Measurements from ENCODE around the gene LMF2.

Gene LMF2

DNA sequence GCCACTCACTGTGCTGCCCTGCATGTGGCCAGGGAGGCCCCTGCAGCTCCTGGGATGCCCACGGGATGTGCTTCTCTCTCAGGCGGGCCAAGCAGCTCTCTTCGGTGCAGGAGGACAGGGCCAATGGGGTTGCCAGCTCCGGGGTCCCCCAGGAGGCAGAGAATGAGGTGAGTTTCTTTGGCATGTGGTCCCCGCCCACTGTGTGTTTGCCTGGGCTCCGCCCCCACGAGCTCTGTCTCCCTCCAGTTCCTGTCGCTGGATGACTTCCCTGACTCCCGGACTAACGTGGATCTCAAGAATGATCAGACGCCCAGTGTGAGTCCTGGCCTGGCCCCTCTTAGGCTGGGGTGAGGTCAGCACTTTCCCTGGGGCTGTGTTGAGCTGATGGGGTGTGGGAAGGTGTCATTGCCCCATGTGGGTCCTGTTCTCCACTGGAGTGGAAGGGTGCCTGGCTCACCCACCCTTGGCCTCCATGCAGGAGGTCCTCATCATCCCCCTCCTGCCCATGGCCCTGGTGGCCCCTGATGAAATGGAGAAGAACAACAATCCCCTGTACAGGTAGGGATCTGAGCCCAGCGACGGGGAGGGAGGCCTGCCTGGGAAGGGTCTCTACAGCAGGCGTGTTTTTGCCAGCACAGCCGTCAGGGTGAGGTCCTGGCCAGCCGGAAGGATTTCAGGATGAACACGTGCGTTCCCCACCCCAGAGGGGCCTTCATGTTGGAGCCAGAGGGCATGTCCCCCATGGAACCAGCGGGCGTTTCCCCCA, 10.2 kb upstream of the LMF2 start:
- H3K36me3 ChIP-seq (ENCODE audit: control insufficient read depth, insufficient read depth, low read length), result no peaks in the 10 kb centered on the region
- no peak for TF ChIP-seq CTCF (IDR thresholded peaks at IDR 0.05)

DNA sequence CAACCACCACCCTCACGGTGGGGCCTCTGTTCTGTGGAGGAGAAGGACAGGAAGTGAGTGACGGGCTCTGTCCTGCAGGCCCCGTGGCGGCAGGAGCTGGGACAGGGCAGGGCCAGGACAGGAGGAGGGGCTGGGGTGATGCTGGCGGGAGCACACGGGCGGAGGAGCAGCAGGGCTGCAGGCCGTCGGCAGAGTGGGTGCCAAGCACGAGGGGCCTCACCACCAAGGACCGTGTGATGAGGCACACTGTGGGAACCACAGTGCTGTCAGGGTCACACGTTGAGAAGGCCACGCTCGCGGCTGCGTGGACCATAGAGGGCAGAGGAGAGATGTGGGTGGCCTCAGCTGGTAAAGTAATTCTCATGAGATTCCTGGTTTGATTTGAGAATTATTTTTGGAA, 9.4 kb upstream of the LMF2 start:
- Histone ChIP-seq H3K36me3 (ENCODE audit: control insufficient read depth, insufficient read depth, low read length) (no peaks in the 10 kb centered on the region), H2AFZ (no peak overlapping the region), H3K9me3 (ENCODE audit: control insufficient read depth, low read length) (no peaks in the 10 kb centered on the region), H3K27ac (no peak overlapping the region), H3K79me2 (peaks cover 40% of the 10 kb centered on the region), H3K4me1 (no peaks in the 10 kb centered on the region), H3K9ac (no peak overlapping the region), H3K4me3 (ENCODE audit: low read depth, low read length) (no peak overlapping the region), H3K27me3 (ENCODE audit: control insufficient read depth, insufficient read depth, low read length) (no peaks in the 10 kb centered on the region), H3K4me2 (ENCODE audit: low read length) (no peak overlapping the region)
- no peak for TF ChIP-seq CTCF (IDR thresholded peaks at IDR 0.05)

More for the DNA sequence above, 10.2 kb upstream of the LMF2 start:
- H3K27me3 ChIP-seq (ENCODE audit: control insufficient read depth, insufficient read depth, low read length), result no peaks in the 10 kb centered on the region
- H3K79me2 ChIP-seq, result peaks cover 34% of the 10 kb centered on the region
- H3K4me1 ChIP-seq, result no peaks in the 10 kb centered on the region
- no peak overlapping the region for H3K4me2 ChIP-seq (ENCODE audit: low read length)
- H3K9me3 ChIP-seq (ENCODE audit: control insufficient read depth, low read length), result no peaks in the 10 kb centered on the region
- no peak overlapping the region for H3K27ac ChIP-seq
- no peak overlapping the region for H3K4me3 ChIP-seq (ENCODE audit: low read depth, low read length)
- H2AFZ ChIP-seq, result no peak overlapping the region
- no peak overlapping the region for H3K9ac ChIP-seq

DNA sequence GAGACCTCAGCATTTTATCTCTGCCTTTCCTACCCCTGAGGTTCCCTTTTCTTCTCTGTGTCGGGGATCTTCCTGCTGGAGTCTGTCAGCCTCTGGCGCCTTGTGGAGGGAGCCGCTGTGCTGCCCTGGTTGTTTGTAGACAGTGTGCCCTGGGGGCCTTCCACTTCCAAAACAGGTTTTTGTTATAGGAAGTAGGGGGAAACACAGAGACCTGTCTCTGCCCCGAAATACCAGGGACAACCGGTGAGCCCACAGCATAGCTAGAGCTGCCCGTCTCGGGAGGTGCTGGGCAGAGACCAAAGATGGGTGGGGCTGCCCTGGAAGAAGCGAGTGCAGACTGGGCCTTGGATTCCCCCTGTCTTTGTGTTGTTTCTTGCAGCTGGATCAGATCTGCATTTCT, 8.6 kb upstream of the LMF2 start:
- no peak for TF ChIP-seq CTCF (IDR thresholded peaks at IDR 0.05)
- Histone ChIP-seq H3K27ac (no peak overlapping the region), H3K4me1 (no peaks in the 10 kb centered on the region), H3K9ac (no peak overlapping the region), H3K27me3 (ENCODE audit: control insufficient read depth, insufficient read depth, low read length) (no peaks in the 10 kb centered on the region), H3K4me3 (ENCODE audit: low read depth, low read length) (no peak overlapping the region), H3K4me2 (ENCODE audit: low read length) (no peak overlapping the region), H3K36me3 (ENCODE audit: control insufficient read depth, insufficient read depth, low read length) (no peaks in the 10 kb centered on the region), H3K79me2 (peaks cover 41% of the 10 kb centered on the region), H2AFZ (no peak overlapping the region), H3K9me3 (ENCODE audit: control insufficient read depth, low read length) (no peaks in the 10 kb centered on the region)

- TF ChIP-seq CTCF (IDR thresholded peaks at IDR 0.05), result no peak
- no peaks in the 10 kb centered on the region for H3K36me3 ChIP-seq (ENCODE audit: control insufficient read depth, insufficient read depth, low read length)
Observed at GRCh38 chr22:50513175-50513574, 5.7 kb upstream of the LMF2 start.

GRCh38 chr22:50508897-50509296, 1.4 kb upstream of the LMF2 start:
- H3K4me2 ChIP-seq (ENCODE audit: low read length), result peak overlapping the region; percentile 77
- no peak overlapping the region for H3K9ac ChIP-seq
- peak overlapping the region; percentile 68 for H3K27ac ChIP-seq
- TF ChIP-seq CTCF (IDR thresholded peaks at IDR 0.05), result no peak
- H3K79me2 ChIP-seq, result peaks cover 19% of the 10 kb centered on the region
- H2AFZ ChIP-seq, result no peak overlapping the region
- no peaks in the 10 kb centered on the region for H3K27me3 ChIP-seq (ENCODE audit: control insufficient read depth, insufficient read depth, low read length)
- no peaks in the 10 kb centered on the region for H3K9me3 ChIP-seq (ENCODE audit: control insufficient read depth, low read length)
- H3K4me1 ChIP-seq, result no peaks in the 10 kb centered on the region
- H3K4me3 ChIP-seq (ENCODE audit: low read depth, low read length), result peak overlapping the region; percentile 80
- H3K36me3 ChIP-seq (ENCODE audit: control insufficient read depth, insufficient read depth, low read length), result no peaks in the 10 kb centered on the region

More at GRCh38 chr22:50513175-50513574, 5.7 kb upstream of the LMF2 start:
- H3K27me3 ChIP-seq (ENCODE audit: control insufficient read depth, insufficient read depth, low read length), result no peaks in the 10 kb centered on the region
- H3K9me3 ChIP-seq (ENCODE audit: control insufficient read depth, low read length), result no peaks in the 10 kb centered on the region
- no peak overlapping the region for H3K4me3 ChIP-seq (ENCODE audit: low read depth, low read length)
- H3K9ac ChIP-seq, result no peak overlapping the region
- H3K79me2 ChIP-seq, result peaks cover 41% of the 10 kb centered on the region
- no peaks in the 10 kb centered on the region for H3K4me1 ChIP-seq
- no peak overlapping the region for H2AFZ ChIP-seq
- H3K27ac ChIP-seq, result no peak overlapping the region
- H3K4me2 ChIP-seq (ENCODE audit: low read length), result no peak overlapping the region

All from parathyroid adenoma (tissue), 2 donors.